NCI-H2107 treated with DMSO at 0.1 percent for 48 hours (cell line): Measurements from ENCODE around the gene NPC2.
A peak's percentile ranks its signal among the peaks of the same experiment; 100 is the strongest.
"Not testable (repeated sequence)": the region's sequence is repeated elsewhere in the genome, so short reads cannot be mapped to it uniquely, and the experiment has no call there.

Experiments
- DNase-seq: peaks from one replicate; lab custom pipeline; 2025; ENCODE audit not compliant: unreplicated experiment; lab: John Stamatoyannopoulos, UW

The NPC2 gene

DNA sequence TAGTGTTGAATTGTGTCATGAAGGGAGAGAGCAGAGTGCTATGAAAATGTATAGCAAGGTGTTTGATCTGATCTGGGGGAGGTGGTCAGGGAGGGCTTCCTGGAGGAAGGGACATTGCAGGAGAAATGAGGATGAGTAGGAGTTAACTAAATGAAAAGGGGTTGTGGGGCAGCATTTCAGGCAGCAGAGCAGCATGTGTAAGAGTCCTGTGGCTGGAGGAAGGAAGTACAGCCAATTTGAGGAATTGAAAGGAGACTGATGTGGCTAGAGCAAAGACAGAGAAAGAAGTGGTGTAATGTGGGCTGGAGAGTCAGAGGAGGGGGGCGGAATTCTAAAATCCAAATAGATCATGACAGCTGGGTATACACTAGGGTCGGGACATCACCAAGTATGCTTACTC lies 20.5 kb downstream of the NPC2 start:
- DNase-seq: no peak

DNA sequence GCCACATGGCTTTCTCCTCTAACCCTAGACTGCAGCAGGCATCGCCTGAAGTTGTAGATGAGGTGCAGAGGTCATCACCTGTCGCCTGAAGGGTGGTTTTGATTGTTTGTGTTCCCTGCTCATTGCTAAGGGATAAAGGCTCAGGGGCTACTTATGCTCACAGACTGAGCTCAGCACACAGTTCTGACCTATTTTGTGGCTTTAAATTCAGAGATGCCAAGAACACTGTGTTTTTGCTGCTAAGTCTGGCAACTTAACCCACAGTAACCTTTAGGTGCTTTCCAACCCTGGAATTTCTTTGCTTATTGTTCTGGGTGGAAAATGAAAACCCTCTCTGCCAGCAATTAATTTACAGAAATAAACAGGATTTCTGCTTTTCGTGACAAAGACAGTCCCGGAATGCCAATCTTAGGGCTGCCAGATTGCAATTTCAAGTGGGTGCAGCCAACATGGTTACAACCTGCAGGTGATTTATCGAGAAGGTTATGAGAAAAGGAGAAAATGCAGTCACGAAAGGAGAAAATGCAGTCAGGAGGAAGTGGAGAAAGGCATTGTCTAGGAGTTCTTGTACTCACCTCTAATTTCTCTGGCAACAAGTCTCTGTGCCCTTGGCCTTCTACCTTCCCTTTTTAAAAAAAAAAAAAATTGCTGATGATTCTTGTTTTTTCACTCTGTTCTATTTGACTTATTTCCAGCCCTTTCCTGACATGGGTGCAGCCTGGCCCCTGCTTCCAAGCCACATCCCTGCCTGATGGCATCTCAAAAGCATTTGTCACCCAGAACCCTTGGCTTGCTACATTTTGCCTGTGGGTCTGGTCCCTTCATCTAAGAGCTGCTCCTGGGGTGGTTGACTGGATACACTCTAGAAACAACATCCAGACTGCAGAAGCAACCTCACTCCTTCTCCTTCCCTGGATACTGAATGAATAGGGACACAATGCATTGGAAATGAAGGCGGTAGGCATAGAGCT lies 23.3 kb downstream of the NPC2 start:
- no peak for DNase-seq

DNA sequence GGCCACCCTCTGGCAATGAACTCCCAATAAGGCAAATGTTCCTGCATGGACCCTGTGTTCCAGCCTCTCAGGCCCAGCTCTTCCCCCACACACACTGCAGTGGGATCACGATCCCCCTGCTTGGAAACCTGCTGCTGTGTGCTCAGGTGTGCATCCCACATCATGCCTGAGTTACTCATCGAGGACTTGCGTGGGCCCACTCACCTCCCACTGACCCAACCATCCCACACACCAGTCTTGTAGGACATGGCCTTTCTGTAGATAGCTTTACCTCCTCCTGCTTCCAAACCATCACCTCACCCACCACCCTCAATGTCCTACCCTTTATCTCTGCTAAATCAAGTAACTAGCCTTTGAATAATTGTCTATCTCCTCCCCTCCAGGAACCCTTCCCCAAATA lies 24.6 kb downstream of the NPC2 start:
- no peak for DNase-seq

DNA sequence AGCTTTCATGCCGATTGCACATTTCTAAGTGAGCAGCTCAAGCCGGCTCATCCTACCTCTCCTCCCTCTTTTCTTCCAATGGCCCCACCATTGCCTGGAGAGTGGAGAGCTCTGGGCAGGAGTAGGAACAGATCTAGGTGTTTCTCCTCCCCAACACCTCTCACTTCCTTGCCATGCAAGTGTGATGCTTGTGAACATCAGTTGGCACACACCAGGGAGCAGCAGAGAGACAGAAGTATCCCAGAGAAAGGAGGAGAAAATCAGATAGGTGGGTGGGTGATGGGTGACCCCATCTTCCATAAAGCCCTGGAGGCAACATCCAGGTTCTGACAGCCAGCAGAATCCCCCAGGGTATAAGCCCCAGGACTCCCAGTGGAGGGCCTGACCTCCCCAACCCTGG lies 27.8 kb downstream of the NPC2 start:
- DNase-seq: no peak

DNA sequence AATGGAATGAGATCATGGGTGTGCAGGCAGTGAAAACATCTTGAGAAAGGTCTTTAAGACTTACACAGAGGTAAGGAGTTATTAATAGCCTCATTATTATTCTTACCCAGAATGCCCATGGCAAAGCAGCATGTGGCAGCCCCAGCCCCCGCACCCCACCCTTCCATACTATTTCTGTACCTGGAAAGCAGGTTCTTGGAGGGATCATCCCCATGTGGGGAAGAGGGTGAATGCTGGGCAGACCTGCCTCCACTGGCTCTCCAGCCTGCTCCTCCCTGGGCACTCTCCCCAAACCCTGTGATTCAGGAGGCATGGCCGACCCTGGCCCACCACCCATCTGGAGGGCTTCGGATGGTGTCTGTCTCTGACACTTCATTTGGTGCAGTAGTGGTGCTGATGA lies 28.3 kb downstream of the NPC2 start:
- DNase-seq: no peak

DNA sequence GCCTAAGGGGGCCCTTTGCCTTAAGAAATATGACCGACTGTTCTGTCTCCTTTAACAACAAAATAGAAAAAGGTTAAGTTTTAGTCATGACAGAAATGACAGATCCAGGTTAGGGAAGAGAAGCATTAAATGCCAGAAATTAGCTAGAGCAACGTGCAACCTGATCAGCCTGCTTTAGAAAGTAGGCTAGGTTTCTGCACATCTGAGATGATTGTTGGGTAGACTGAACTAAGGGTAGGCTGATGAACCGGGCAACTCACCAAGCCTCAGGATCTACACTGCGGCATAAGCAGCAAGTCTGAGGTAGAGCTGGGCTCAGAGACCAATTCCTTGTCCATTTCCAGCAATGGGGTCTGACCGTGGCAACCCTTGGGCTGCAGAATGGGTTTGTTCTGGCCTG lies 29.4 kb downstream of the NPC2 start:
- no peak for DNase-seq

DNA sequence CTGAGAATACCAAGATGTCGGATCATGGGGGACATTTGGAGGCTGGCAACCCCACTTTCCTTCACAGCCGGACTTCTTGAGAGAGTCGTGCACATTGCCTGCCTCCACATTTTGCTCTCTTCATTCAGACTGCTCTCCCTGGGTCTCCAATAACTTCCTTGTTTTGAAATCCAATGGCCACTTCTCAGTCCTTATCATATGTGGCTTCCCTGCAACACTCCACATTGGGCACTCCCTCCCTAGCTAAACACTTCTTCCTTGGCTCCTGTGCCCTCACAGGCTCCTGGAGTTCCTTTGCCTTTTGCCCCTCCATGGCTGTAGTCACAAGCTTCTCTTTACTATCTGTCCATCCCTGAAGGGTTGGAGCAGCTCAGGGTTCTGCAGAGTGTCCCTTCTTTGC lies 30.1 kb downstream of the NPC2 start:
- no peak for DNase-seq

DNA sequence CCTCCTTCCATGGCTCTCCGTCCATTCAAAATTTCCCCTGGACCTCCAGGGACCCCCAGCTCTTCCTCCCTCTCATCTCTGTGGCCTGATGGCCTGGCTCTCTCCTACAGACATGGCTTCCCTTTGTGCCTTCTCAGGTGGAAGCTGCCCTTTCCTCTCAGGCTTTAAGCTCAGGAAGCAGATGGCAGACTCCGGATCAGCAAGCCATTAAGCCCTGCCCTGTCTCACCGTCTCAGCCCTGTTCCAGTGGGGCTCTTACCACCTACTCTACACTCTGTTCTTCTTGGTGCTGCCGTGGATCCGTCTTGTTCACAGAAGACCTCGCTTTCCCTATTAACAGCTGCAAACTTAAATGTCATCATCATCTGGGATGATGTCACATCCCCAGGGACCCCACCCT lies 33.1 kb downstream of the NPC2 start:
- no peak for DNase-seq

DNA sequence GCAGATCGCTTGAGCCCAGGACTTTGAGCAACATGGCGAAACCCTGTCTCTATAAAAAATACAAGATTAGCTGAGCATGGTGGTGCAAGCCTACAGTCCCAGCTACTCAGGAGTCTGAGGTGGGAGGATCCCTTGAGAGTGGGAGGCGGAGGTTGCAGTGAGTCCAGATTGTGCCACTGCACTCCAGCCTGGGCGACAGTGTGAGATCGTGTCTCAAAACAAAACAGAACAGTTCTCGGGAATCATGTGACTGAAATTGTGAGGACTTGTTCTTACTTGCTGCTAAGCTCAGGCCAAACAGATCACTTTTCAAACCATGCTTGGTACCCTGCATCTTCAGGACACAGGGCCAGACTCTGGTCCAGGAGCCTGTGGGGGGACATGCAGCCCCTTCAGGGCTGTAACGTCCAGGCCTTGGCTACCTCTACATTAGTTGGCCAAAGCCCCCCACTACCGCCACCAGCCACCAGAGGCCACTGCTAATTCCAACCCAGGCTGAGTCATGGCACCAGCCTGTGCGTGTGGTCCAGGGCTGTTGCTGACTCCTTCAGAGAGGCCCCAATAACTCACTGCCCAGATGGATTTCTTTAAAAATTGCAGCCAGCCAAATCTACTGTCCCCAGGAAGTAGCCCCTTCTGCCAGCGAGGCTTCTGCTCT lies 33.7 kb downstream of the NPC2 start:
- no peak for DNase-seq

DNA sequence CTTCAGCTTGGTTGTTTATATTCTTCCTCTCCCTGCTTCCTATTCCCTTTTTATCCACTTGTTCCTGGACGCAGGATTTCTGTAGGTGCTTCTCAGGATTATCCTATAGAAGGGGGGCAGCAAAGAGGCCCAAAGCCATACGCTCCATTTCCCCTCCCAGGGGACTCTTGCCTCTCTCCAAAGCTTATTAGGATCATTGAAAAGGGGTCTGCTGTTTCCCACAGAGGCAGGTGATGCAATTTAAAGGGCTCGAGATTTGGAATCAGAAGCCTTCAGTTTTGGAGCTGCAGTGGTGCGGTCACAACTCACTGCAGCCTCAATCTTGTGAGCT lies 35.6 kb downstream of the NPC2 start:
- peak; percentile 9 for DNase-seq

DNA sequence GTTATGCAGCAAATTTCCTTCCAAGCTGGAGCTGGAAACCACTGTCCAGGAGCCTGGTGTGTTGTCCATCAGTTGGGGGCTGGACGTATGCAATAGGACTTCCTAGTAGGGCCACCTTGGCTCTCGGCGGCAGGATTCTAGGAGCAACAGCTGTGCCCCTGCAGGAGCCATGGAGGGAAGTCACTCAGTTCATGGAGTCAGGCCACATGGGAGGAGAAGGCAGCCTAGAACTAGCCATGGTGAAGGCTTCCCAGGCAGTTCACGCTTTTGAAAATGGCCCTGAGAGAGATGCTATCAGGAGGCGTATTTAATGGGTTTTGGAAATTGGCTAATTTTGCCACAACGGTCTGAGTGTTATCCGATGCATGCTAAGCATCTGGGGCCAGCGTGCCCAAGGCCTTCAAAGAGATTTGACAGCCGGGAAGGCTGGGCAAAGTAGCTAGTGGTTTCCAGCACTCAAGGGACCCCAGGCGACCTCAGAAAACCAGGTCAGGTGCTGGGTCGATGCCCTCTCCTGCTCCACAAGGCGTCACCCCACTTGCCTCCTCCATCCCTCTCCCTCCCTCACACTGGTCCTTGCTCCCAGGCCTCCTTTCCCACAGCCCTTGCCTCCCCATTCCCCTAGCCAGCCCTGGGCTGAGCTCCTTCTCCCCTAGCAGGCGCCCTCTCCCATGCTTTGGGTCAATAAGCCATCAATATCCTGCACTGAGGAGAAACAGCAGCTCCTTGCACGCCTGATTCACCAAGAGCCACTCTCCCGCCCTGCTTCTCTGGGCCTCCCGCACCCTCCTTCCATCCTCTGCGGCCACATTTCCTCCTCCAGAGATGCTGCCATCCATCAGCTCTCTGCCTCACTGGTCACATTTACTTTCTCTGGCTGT lies 36.2 kb downstream of the NPC2 start:
- DNase-seq: no peak

DNA sequence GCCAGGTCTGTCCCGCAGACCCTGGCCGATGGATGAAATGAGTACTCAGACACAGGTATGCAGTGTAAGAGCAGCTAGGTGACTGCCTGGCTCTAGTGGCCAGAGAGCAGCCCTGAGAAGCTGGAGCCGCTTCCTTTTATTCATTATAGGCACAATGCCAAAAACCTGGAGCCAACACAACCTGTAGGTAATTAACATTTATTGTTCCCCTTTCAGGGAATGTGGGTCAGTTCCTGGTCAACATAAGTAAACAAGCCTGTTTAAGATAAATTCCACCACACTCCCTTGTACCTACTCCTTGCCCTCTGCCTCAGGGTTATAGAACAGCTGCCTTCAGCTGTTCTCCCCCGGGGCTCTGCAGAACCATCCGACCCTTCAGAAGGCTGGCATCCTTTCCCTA lies 38.7 kb downstream of the NPC2 start:
- DNase-seq: not testable (repeated sequence)

DNA sequence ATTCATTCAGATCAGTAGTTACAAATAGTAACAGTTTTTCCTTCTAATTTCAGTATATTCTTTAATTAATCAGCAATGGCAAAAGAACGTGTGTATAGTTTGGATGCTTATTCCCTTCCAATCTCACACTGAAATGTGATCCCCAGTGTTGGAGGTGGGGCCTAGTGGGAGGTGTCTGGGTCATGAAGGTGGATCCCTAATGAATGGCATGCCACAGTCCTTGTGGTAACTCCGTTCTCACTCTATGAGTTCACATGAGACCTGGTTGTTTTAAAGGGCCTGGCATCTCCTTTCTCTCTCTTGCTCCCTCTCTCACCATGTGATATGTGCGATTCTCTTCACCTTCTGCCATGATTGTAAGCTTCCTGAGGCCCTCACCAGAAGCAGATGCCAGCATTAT lies 48.2 kb downstream of the NPC2 start:
- peak; percentile 21 for DNase-seq

DNA sequence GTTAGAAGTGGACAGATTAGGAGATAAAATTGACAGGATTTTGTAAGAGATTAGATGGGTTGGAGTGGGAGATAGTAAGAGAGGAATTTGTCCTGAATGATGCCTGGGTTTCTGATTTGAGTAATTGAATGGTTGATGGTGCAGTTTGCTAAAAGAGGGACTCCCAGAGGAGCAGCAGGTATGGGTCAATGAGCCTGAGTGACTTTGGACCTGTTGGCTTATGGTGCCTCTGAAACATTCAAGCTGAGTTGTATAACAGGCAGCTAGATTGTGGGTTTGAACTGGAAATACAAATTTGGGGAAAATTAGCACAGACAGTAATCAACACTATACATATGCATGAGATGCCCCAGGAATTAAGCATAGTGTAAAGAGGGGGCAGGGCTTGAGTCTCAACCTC lies 50.3 kb downstream of the NPC2 start:
- DNase-seq: no peak

DNA sequence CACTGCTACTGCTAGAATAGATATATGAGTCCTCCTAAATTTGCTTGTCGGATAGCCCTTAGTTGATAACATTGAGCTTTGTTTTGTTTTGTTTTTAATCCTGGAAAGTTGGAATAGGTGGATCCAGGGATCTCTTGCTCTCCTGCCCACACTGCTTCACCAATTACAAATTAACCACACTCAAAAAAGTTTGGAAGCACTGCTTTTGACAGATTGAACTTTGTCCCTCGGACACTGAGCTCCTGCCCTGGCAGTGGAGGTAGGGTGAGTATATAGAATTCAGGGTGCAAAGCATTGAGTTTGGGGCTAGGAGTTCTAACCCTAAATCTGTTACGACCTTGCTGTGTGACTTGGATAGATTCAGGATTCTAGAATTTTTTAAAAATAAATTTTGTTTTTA lies 52.0 kb downstream of the NPC2 start:
- no peak for DNase-seq

DNA sequence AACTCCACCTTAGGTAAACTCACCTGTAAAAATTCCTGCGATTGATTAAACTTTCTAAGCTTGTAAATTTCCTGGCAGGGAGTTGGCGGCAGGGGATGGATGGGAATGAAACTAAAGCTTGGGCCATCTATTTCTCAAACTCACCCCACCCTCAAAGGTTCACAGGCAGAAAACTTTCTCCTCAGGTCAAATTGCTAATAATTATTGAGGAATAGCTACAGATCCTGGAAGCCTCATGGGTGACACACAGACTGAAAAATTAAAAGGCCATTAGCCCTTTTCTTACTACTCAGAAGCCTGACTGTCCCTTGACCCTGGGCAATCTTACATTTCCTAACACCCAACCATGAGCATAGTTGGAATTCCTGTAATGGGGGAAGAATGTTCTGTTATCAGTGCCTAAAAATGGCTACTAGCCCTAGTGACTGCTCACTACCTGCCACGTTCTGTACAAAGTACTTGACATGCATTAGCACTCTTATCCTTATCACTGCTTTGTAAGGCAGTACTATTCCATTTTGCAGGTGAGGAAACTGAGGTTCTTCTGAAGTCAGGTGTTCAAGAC lies 54.7 kb downstream of the NPC2 start:
- no peak for DNase-seq

DNA sequence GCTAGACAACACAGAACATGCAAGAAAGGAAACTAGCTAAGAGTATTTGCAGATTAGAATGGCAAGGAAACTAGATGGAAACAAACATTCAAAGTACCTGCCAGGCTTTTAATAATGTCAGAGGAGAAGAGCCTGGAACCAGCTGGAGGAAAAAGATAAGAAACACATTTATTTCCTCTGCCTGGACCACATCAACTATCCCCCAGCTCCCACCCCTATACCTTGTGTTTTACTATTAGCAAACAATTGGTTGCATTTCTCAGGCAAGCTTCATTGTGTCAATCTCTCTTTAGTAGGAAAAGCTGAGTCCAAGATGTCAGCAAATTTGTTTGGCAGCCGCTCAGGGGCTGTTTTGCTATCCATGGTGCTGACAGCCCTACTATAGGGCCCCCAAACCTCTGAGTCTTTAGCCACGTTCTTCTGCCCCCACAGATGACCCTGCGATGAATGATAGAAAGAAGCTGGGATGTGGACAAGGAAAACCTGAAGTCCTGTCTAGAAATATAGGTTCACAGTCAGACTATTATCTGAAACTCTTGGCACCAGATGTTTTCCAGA lies 55.5 kb downstream of the NPC2 start:
- no peak for DNase-seq

DNA sequence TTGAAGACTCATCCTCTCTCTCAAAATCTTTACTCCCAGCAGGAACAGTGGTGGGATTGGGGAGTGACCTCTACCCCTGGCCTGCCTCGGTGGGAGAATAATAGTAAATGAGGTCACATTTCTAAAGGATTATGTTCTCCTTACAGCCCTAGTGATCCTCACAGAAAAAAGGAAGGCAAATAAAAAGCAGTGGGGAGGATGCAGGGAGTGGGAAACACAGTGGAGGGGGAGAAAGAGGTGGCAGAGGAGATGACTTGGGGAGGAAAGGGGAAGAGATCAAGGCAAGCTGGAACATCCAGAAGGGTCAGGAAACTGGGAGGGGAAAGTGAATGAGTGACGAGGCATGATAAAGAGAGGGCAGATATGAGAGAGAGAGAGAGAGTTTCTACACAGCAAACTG lies 58.8 kb downstream of the NPC2 start:
- DNase-seq: no peak

DNA sequence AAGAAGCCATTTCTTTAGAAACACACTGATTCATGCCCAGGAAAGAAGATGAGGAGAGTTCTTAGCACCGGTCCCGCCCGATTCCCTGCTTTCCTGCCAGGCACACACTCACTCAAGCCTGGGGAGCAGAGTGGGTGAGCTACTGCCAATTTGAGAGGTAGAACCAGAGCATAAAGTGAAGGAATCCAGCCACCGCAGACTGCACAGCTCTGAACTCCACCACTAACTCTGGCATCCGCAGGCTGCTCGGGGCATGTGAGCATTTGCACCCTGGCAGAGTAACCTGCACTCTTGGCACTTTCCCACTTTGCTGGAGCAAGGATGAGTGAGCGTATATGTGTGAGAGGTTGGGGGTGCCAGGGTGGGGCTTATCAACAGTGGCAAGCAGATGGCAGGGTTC lies 63.1 kb downstream of the NPC2 start:
- no peak for DNase-seq
